ENCODE data around the gene PNMA1.
"Not testable (repeated sequence)": the region's sequence is repeated elsewhere in the genome, so short reads cannot be mapped to it uniquely, and the experiment has no call there.

The PNMA1 gene

DNA sequence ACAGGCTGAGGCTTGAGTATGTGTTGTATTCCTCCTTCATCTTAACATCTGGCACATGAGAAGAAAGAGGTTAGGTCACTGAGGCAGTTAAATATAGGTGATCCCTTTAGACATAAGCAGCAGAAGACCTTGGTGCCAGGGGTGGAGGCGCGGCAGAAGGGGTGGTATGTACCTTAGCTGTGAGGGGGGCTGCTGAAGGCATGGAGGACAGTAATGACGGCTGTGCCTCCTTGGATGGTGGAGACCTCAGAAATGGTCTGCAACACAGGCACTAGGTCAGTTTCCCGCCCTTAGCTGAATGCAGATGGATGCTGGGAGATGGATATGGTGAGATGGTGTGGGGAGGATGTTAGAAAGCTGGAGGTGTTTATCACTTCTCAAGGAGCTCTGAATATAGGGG is 1.5 kb upstream of the PNMA1 start:
- DNase-seq (ENCODE audit: low read depth), result no peak

- no peak for DNase-seq (ENCODE audit: low read depth)
These were observed 485 bp upstream of the PNMA1 start for GRCh38 chr14:73714656-73715081.

DNA sequence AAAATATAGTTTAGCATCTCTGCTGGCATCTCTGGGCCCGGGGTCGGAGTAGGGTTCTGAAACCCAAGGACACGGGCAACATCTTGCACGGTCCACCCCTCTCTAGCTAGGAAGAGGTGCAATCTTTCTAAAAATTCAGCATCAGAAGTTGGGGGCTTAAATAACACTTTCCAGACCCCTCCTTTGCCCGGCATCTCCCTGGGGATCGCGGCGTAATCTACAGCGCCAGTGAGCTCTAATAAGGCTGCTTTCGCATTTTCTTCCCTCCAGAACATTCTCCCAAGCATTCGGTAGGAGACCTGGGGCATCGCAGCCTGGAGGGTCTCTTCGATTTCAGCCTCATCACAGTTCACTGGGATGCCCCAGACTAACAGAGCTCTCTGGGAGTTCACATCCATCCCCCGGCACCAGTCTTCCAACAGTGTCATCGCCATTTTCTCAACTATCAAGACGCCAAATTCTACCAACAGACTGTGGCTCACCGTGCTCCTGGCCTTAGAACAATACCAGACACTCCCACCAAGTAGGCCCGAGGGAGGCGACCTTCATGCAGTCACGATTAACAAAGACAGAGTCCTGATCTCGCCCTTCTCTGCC is 880 bp downstream of the PNMA1 start:
- no peak for DNase-seq (ENCODE audit: low read depth)

DNA sequence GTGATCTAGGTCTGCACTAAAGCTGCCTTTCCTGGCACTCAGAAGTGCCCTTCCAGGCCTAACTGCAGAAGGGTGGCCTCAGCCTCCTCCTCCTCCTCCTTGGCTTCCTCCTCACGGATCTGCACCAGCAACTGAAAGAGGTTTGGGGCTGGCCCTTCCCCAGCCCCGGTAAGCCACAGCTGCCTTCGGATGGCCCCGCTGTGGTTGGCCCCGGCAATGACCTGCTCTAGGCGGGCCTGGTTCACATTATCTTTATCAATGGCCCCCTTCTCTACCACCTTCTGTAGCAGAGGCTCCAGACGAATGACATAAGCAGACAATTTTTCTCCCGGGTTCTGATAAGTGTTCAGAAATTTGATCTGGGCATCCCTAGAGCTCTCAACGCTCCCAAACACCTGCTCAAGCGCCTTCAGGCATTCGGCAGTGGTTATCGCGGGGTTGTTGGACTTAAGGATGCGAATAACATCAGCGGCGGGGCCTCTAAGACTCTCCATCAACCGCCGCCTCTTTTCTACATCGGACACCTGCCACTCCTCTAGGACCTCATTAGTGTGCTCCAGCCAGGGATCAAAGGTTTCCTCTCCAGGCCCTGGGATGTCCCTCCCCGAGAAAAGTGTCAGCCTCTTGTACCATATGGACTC is 1.5 kb downstream of the PNMA1 start:
- DNase-seq (ENCODE audit: low read depth), result no peak

GRCh38 chr14:73712071-73712506 is 2.1 kb downstream of the PNMA1 start:
- DNase-seq (ENCODE audit: low read depth), result no peak

- DNase-seq (ENCODE audit: low read depth), result no peak
These were observed 3.4 kb downstream of the PNMA1 start for GRCh38 chr14:73710737-73711136.

- DNase-seq (ENCODE audit: low read depth), result no peak
These were observed 4.2 kb downstream of the PNMA1 start for GRCh38 chr14:73709904-73710469.

DNA sequence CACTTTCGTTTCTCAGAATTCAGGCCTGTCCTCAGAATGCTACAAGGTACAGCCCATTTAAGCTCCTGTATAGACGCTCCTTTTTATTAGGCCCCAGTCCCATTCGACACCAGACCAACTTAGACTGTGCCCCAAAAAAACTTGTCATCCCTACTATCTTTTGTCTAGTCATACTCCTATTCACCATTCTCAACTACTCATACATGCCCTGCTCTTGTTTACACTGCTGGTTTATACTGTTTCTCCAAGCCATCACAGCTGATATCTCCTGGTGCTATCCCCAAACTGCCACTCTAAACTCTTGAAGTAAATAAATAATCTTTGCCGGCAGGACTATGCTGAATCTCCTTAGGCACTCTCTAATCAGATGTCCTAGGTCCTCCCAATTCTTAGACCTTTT is 6.1 kb downstream of the PNMA1 start:
- DNase-seq (ENCODE audit: low read depth), result not testable (repeated sequence)

DNA sequence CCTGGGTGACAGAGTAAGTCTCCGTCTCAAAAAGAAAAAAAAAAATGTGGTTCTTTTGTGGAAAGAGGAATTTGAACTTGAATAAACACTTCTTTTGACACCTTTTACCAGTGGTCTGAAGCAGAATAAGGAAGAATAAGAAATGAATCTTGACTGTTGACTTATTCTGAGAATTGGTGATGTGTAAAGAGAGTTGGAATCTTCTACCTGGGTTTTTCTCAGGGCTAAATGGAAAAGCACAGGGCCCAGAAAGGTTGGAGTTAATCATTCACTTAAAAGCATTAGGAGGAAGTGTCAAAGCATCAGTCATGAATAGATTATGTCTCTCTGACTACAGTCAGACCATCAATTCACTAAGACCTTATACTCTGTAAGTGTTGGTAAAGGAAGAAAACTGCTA is 13.9 kb downstream of the PNMA1 start:
- no peak for DNase-seq (ENCODE audit: low read depth)

- DNase-seq (ENCODE audit: low read depth), result no peak
These were observed 17.5 kb downstream of the PNMA1 start for GRCh38 chr14:73696466-73697400.

GRCh38 chr14:73695997-73696396 is 18.2 kb downstream of the PNMA1 start:
- DNase-seq (ENCODE audit: low read depth), result no peak

DNA sequence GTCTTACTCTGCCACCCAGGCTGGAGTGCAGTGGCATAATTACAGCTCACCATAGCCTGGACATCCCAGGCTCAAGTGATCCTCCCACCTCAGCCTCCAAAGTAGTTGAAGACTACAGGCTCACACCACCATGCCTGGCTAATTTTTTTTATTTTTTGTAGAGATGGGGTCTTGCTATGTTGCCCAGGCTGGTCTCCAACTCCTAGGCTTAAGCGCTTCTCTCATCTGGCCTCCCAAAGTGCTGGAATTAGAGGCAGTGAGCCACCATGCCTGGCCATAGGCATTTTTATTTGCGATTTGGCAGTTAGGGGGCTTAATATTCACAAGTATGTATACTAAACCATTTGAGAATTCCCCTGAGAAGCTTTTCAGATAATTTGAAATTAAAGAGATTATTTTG is 19.1 kb downstream of the PNMA1 start:
- no peak for DNase-seq (ENCODE audit: low read depth)

DNA sequence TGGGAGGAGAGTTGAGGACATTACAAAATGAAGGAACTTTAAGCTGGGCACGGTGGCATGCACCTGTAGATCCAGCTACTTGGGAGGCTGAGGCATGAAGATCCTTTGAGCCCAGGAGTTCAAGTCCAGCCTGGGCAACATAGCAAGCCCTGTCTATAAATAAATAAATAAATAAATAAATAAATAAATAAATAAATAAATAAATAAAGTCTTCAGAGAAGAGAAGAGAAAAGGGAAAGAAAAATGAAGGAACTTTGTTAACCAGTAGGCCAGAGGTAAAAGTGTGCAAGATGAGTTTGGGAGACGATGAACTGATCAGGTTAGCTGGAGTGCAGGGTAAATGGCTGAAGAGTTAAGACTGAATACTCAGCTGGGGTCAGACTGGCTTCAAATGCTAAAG is 20.1 kb downstream of the PNMA1 start:
- no peak for DNase-seq (ENCODE audit: low read depth)

- no peak for DNase-seq (ENCODE audit: low read depth)
These were observed 27.3 kb downstream of the PNMA1 start for GRCh38 chr14:73686901-73687300.

DNA sequence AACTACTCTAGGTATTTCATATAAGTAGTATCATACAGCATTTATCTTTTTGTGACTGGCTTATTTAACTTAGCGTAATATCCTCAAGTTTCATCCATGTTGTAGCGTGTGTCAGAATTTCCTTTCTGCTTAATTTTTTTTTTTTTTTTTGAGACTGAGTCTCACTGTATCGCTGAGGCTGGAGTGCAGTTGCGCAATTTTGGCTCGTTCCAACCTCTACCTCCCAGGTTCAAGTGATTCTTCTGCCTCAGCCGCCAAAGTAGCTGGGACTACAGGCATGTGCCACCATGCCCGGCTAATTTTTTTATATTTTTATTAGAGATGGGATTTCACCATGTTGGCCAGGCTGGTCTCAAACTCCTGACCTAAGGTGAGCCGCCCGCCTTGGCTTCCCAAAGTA is 28.9 kb downstream of the PNMA1 start:
- DNase-seq (ENCODE audit: low read depth), result no peak

DNA sequence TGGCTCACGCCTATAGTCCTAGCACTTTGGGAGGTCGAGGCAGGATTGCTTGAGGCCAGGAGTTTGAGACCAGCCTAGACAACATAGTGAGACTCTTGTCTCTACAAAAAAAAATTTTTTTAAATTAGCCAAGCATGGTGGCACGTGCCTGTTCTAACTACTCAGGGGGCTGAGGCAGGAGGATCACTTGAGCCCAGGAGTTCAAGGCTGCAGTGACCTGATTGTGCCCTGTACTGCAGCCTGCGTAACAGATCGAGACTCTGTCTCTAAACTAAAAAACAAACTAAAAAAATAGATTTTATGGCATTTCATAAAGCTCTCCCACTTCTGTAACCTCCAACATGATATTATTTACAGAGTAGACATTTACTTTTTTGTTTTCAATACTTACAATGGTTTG is 29.6 kb downstream of the PNMA1 start:
- DNase-seq (ENCODE audit: low read depth), result no peak

DNA sequence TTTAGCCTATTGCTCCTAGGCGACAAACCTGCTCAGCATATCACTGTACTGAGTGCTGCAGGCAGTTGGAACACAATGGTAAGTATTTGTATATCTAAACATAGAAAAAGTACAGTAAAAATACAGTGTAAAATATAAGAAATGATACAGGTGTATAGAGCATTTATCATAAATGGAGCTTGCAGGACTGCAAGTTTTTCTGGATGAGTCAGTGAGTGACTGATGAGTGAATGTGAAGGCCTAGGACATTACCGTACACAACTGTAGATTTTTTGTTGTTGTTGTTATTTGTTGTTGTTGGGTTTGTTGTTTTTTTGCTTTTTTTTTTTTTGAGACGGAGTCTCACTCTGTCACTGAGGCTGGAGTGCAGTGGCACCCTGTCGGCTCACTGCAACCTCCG is 33.4 kb downstream of the PNMA1 start:
- DNase-seq (ENCODE audit: low read depth), result no peak

- no peak for DNase-seq (ENCODE audit: low read depth)
These were observed 35.5 kb downstream of the PNMA1 start for GRCh38 chr14:73678698-73679097.

GRCh38 chr14:73674986-73675385 is 39.2 kb downstream of the PNMA1 start:
- no peak for DNase-seq (ENCODE audit: low read depth)

- DNase-seq (ENCODE audit: low read depth), result no peak
These were observed 46.3 kb downstream of the PNMA1 start for GRCh38 chr14:73667854-73668253.

DNA sequence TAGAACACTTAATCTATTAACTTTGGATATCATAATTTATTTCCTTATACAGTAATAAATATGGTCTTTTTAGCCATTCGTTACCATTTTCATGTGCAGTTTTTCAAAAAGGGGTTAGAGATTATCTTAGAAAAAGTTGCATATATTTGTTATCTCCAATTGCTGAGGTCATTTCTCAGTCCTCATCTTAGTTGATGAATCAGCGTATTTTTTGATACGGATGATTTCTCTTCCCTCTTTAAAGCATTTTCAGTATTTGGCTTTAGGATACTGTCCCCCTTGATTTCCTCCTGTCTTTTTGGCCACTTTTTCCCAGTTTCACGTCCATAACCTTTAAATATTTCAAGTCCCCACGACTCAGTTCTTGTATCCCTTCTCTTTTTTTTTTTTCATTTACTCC is 47.6 kb downstream of the PNMA1 start:
- no peak for DNase-seq (ENCODE audit: low read depth)

DNA sequence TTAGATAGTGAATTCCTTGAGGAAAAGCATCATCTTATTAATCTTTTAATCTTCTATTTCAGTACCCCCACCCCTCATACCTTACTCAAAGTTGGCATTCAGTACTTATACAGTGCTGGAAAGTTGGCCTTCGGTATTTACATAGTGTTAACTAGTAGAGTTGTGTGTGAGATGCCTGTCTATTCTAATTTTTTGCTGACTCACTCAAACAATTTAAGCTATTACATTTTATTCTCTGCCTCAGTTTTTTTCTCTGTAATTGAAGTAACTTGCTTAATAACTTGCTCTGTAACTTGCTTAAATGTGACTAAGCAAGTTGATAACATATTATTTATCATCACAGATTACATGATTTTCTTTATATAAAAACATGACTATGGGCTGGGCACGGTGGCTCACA is 49.1 kb downstream of the PNMA1 start:
- DNase-seq (ENCODE audit: low read depth), result no peak
